HG03575 (cell line): Measurements from ENCODE around the gene BMP2K.

Experiments
- ATAC-seq: cut with Tn5 transposase; IDR thresholded peaks from one replicate; pipeline ENCODE4 v1.9.1; 2021; ENCODE audit not compliant: unreplicated experiment, insufficient number of reproducible peaks, low FRiP score; ENCODE audit errors: extremely low read depth

The BMP2K gene

GRCh38 chr4:78953231-78953630 lies 177.1 kb downstream of the BMP2K start:
- no peak for ATAC-seq

GRCh38 chr4:78953769-78954666 lies 177.9 kb downstream of the BMP2K start:
- no peak for ATAC-seq

GRCh38 chr4:78956975-78957374 lies 180.8 kb downstream of the BMP2K start:
- ATAC-seq = no peak

- ATAC-seq = no peak
These were observed 184.8 kb downstream of the BMP2K start for GRCh38 chr4:78960926-78961325.
